Lung (tissue), 16 donors: Measurements from ENCODE around the gene RPS4Y2. TPM values are rescaled to one million over a fixed set of nuclear protein-coding genes. Genes with fewer than 3 reads are reported as not detected.

ENCODE experiments used
- ATAC-seq: fragments of 200-7000 bp; cut with Tn5 transposase; one replicate; pipeline ENCODE4 v1.9.1; 2020; ENCODE audit warnings: moderate number of reproducible peaks; ENCODE audit not compliant: insufficient read depth, low FRiP score
- DNase-seq, 3 donors: peaks; one replicate each; pipeline ENCODE4 v3.0.0-alpha.2; 2013 to 2017
- H3K27ac ChIP-seq, 2 donors: one replicate each; pipeline ENCODE4 v1.5.1; 2013; ENCODE audit warnings: mild to moderate bottlenecking in 2 of 2, moderate library complexity in 2 of 2, control low read depth in 1 of 2, inconsistent platforms in 1 of 2, low read depth in 1 of 2, low read length in 1 of 2
- H3K27me3 ChIP-seq, 3 donors: one replicate each; pipeline ENCODE4 v1.5.1; 2013; ENCODE audit warnings: low read length in 2 of 3; ENCODE audit not compliant: control insufficient read depth in 3 of 3, insufficient read depth in 3 of 3
- H3K36me3 ChIP-seq, 4 donors: one replicate each; pipeline ENCODE4 v1.5.1; 2013; ENCODE audit warnings: low read length in 4 of 4, mild to moderate bottlenecking in 1 of 4, moderate library complexity in 1 of 4; ENCODE audit not compliant: control insufficient read depth in 4 of 4, insufficient read depth in 4 of 4
- H3K4me1 ChIP-seq, 5 donors: one replicate each; pipeline ENCODE4 v1.5.1; 2013; ENCODE audit warnings: low read length in 5 of 5, mild to moderate bottlenecking in 2 of 5, moderate library complexity in 1 of 5; ENCODE audit not compliant: control insufficient read depth in 5 of 5, insufficient read depth in 5 of 5
- H3K4me3 ChIP-seq: one replicate; pipeline ENCODE4 v1.5.1; 2013; ENCODE audit warnings: mild to moderate bottlenecking, control low read depth, moderate library complexity
- H3K9ac ChIP-seq, 2 donors: one replicate each; pipeline ENCODE4 v1.5.1; 2013; ENCODE audit warnings: low read length in 2 of 2, control low read depth in 1 of 2; ENCODE audit not compliant: insufficient read depth in 1 of 2
- H3K9me3 ChIP-seq, 4 donors: one replicate each; pipeline ENCODE4 v1.5.1; 2013; ENCODE audit warnings: low read length in 3 of 4, mild to moderate bottlenecking in 1 of 4, moderate library complexity in 1 of 4; ENCODE audit not compliant: control insufficient read depth in 4 of 4, insufficient read depth in 3 of 4
- WGBS, 2 donors: extraction: QIAGEN DNeasy Blood & Tissue Kit; methylation state at CpG; one replicate each; pipeline ENCODE4 v1.1.7; 2013; 5-methylcytosine and 5-hydroxymethylcytosine counted together
- long read RNA-seq, 5 donors: transcript quantifications; one replicate each; lab custom pipeline, GENCODE V29; 2026
- polyA plus RNA-seq, 2 donors: library from polyadenylated mRNA; stranded (reverse); fragments of 200-250 nt; gene quantifications; one replicate each; pipeline ENCODE4 v1.2.1, GENCODE V29; 2013
- total RNA-seq, 2 donors: library from RNA; depleted of rRNA in 1 of 2; stranded (reverse); fragments of >200 nt in 1 of 2; gene quantifications; one replicate each; pipeline ENCODE4 v1.2.1, GENCODE V29; 2014 to 2021
- TF ChIP-seq, protein P1 (sequence below): IDR thresholded peaks from 2 replicates; pipeline ENCODE4 v1.5.1; 2012; ENCODE audit warnings: mild to moderate bottlenecking; ENCODE audit errors: control extremely low read depth, extremely low read depth
- donor health status: control.
- donor health status: control.
- donor health status: Bipolar disorder and iron deficiency.
- donor health status: healthy.
- donor health status: DM: yes; HTN: yes; CAD: no.

The RPS4Y2 gene
- not detected for total RNA-seq
- not detected for polyA plus RNA-seq
- long read RNA-seq, donor 1 = 0 reads
- long read RNA-seq, donor 2 = 0 reads
- long read RNA-seq, donor 3 = 0 reads
- long read RNA-seq, donor 4 = 0 reads
- long read RNA-seq, donor 5 = 0 reads

DNA sequence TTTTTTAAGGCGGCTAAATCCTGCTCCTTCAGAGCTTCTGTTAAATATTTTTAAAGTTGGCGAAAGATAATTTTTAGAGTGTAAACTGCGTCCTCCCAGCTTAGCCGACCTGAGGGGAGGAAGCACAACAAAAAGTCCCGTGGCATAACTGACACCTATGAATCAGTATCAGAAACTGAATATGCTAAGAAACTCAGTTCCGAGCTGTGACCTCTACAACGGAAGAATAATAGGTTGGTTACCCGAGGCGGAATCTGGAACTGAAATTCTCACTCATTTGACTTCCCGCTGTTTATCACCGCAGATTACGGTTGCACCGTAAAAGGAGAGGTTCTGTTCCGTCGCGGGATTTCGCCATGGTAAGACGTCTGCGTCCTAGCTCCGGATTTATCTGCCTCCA is at the start of gene RPS4Y2:
Gene RPS4Y2 (plus strand): TSS at position 301 of the 400 bp plus-strand sequence. CDS start 56 bp downstream, at position 357.
- 96% methylated on average over 20 of the region's 20 CpGs; no CpG with 5 or more reads in 1 of the 2 donors for WGBS, 2 donors
- ATAC-seq = no peak
- Histone ChIP-seq H3K4me3 (no peak within 1 kb of the TSS), H3K27me3 (no peaks in the 10 kb centered on the region), H3K27ac (no peak within 1 kb of the TSS), H3K9me3 (no peaks in the 10 kb centered on the region), H3K9ac (no peak within 1 kb of the TSS), H3K36me3 (no peaks in the 10 kb centered on the region), H3K4me1 (no peaks in the 10 kb centered on the region)
- TF ChIP-seq, protein P1, sequence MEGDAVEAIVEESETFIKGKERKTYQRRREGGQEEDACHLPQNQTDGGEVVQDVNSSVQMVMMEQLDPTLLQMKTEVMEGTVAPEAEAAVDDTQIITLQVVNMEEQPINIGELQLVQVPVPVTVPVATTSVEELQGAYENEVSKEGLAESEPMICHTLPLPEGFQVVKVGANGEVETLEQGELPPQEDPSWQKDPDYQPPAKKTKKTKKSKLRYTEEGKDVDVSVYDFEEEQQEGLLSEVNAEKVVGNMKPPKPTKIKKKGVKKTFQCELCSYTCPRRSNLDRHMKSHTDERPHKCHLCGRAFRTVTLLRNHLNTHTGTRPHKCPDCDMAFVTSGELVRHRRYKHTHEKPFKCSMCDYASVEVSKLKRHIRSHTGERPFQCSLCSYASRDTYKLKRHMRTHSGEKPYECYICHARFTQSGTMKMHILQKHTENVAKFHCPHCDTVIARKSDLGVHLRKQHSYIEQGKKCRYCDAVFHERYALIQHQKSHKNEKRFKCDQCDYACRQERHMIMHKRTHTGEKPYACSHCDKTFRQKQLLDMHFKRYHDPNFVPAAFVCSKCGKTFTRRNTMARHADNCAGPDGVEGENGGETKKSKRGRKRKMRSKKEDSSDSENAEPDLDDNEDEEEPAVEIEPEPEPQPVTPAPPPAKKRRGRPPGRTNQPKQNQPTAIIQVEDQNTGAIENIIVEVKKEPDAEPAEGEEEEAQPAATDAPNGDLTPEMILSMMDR = no peak
- no peak for DNase-seq

DNA sequence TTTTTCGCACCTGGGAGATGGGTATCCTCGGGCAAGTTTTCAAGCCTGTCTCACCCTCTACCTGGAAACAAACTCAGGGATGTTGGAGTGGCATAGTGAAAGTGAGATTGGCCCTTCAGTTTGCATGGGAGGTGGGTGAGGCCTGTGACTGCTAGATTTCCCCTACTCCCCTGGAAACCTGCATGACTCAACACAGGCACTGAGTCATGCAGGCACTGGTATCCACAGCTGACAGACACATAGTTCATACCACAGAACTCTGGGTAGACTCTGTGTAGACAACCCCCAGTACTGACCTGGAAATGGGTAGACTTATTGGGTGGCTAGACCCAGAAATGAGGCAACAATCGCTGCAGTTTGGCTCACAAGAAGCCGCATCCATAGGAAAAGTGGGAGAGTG is 41.5 kb upstream of the RPS4Y2 start:
- no peaks in the 10 kb centered on the region for H3K9me3 ChIP-seq

DNA sequence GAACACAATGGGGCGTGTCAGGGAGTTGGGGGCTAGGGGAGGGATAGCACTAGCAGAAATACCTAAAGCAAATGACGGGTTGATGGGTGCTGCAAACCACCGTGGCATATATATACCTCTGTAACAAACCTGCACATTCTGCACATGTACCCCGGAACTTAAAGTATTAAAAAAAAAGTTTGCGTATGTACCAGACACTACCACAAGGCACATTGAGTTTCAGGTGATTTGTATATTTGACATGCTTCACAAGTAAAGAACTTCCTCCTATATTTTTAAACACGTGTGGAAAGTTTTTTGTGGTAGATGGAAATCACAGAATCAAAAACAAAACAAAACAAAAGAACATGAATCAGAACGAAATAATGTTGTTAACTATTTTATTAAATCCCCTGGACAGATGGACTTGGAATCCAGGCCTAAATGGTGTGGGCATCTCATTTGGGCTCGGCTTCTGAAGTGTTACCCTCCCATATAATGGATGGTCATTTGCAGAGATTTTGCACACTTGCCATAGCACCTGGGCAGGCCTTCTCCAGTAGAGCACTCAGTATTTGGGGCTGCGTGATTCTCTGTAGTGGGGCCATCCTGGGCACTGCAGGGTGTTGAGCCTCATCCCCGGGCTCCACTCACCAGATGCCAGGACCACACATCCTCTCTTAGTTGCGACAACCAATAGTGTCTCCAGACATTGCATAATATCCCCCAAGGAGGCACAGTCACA is 29.6 kb upstream of the RPS4Y2 start:
- TF ChIP-seq, protein P1 = no peak
- Histone ChIP-seq H3K27ac (no peak overlapping the region), H3K36me3 (no peaks in the 10 kb centered on the region), H3K4me1 (no peaks in the 10 kb centered on the region), H3K9me3 (no peaks in the 10 kb centered on the region), H3K4me3 (no peak overlapping the region), H3K27me3 (no peaks in the 10 kb centered on the region), H3K9ac (no peak overlapping the region)
- 78% methylated on average over 11 of the region's 11 CpGs; no CpG with 5 or more reads in 1 of the 2 donors for WGBS, 2 donors
- no peak for DNase-seq
- ATAC-seq = no peak

More for the DNA sequence above, 41.5 kb upstream of the RPS4Y2 start:
- Histone ChIP-seq H3K27ac (no peak overlapping the region), H3K4me3 (no peak overlapping the region), H3K4me1 (no peaks in the 10 kb centered on the region), H3K27me3 (no peaks in the 10 kb centered on the region), H3K9ac (no peak overlapping the region), H3K36me3 (no peaks in the 10 kb centered on the region)
- TF ChIP-seq, protein P1 = no peak
- DNase-seq = no peak
- 93% methylated on average over 4 of the region's 4 CpGs; no CpG with 5 or more reads in 1 of the 2 donors for WGBS, 2 donors
- ATAC-seq = no peak
